Thoracic aorta (tissue), 2 donors: ENCODE data around the gene GJB4. TPM values are rescaled to one million over a fixed set of nuclear protein-coding genes. Genes with fewer than 3 reads are reported as not detected.
"Not testable (repeated sequence)": the region's sequence is repeated elsewhere in the genome, so short reads cannot be mapped to it uniquely, and the experiment has no call there.

Experiments
- ATAC-seq: fragments of 150-250 bp; one replicate; pipeline ENCODE4 v1.8.0; 2017; ENCODE audit warnings: low read depth; ENCODE audit not compliant: insufficient number of reproducible peaks, low FRiP score
- DNase-seq: peaks from one replicate; pipeline ENCODE4 v3.0.0-alpha.2; 2020; ENCODE audit warnings: low spot score
- H3K27ac ChIP-seq, 2 donors: fragments of 200-600 bp; sonication (generic); 1 replicate in 1 of 2; 2 replicates in 1 of 2; pipeline ENCODE4 v1.5.1; 2016; ENCODE audit warnings: mild to moderate bottlenecking in 2 of 2, moderate library complexity in 2 of 2
- H3K27me3 ChIP-seq: fragments of 200-600 bp; sonication (generic); replicated peaks from 2 replicates; pipeline ENCODE4 v1.6.0; 2016; ENCODE audit warnings: mild to moderate bottlenecking; ENCODE audit not compliant: insufficient read depth
- H3K36me3 ChIP-seq: fragments of 200-600 bp; sonication (generic); one replicate; pipeline ENCODE4 v1.5.1; 2016
- H3K4me1 ChIP-seq, 2 donors: fragments of 200-600 bp; sonication (generic); 1 replicate in 1 of 2; 2 replicates in 1 of 2; pipeline versions ENCODE4 v1.5.1 to v1.6.0; 2016; ENCODE audit warnings: low read depth in 2 of 2, mild to moderate bottlenecking in 1 of 2; ENCODE audit not compliant: control insufficient read depth in 1 of 2
- H3K4me3 ChIP-seq: fragments of 200-600 bp; sonication (generic); 2 replicates; pipeline ENCODE4 v1.5.1; 2016; ENCODE audit warnings: mild to moderate bottlenecking
- H3K9me3 ChIP-seq: fragments of 200-600 bp; sonication (generic); 2 replicates; pipeline ENCODE4 v1.5.1; 2016
- total RNA-seq, 2 donors: library from RNA; depleted of rRNA; stranded (reverse); fragments of >200 nt; gene quantifications; one replicate each; pipeline versions ENCODE4 v1.1.0 to v1.2.3, GENCODE V29; 2016
- TF ChIP-seq, protein P1 (sequence below): fragments of 200-600 bp; sonication (generic); IDR thresholded peaks from one replicate; pipeline ENCODE4 v1.5.1; 2019; ENCODE audit warnings: antibody characterized with exemption

GJB4 gene
- total RNA-seq, 2 donors from 2014 or later: not detected

DNA sequence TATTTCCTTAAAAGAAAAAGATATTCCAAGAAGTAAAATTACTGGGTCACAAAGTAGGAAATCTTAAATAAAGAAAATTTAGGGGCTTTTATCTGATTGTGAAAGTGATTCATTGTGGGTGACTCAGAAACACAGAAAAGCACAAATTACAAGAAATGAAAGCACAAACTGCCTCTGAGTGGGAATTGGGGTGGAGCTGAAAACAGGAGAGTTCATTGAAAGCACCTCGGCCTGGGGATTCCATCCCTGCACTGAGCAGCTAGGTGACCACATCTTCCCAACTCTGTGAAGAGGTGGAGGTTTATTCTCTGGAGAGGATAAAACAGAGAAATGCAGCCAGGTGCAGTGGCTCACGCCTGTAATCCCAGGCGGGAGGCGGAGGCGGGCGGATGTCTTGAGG is 40.7 kb downstream of the GJB4 start:
- Histone ChIP-seq H3K27ac (no peak overlapping the region), H3K27me3 (no peaks in the 10 kb centered on the region), H3K4me3 (no peak overlapping the region), H3K9me3 (no peaks in the 10 kb centered on the region), H3K36me3 (no peaks in the 10 kb centered on the region), H3K4me1 (peaks cover 0 to 17% of the 10 kb centered on the region in 2 donors)
- TF ChIP-seq, protein P1, sequence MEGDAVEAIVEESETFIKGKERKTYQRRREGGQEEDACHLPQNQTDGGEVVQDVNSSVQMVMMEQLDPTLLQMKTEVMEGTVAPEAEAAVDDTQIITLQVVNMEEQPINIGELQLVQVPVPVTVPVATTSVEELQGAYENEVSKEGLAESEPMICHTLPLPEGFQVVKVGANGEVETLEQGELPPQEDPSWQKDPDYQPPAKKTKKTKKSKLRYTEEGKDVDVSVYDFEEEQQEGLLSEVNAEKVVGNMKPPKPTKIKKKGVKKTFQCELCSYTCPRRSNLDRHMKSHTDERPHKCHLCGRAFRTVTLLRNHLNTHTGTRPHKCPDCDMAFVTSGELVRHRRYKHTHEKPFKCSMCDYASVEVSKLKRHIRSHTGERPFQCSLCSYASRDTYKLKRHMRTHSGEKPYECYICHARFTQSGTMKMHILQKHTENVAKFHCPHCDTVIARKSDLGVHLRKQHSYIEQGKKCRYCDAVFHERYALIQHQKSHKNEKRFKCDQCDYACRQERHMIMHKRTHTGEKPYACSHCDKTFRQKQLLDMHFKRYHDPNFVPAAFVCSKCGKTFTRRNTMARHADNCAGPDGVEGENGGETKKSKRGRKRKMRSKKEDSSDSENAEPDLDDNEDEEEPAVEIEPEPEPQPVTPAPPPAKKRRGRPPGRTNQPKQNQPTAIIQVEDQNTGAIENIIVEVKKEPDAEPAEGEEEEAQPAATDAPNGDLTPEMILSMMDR: no peak
- DNase-seq: no peak
- no peak for ATAC-seq

DNA sequence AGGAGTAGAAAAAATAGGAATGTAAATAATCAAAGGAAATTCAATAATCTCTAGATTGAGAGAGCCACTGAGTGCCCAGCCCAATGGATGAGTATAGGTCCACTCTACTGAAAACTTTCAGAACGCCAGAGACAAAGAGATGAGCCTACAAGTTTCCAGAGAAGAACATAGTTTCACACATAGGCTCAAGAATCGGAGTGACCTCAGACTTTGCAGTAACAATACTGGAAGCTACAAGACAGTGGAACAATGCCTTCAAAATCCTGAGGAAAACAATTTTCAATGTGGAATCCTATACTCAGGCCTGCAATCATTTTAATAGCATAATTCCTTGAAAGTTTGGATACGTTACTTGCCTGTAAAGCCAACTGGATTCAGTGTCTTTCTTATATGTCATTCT is 44.2 kb downstream of the GJB4 start:
- TF ChIP-seq, protein P1: no peak

DNA sequence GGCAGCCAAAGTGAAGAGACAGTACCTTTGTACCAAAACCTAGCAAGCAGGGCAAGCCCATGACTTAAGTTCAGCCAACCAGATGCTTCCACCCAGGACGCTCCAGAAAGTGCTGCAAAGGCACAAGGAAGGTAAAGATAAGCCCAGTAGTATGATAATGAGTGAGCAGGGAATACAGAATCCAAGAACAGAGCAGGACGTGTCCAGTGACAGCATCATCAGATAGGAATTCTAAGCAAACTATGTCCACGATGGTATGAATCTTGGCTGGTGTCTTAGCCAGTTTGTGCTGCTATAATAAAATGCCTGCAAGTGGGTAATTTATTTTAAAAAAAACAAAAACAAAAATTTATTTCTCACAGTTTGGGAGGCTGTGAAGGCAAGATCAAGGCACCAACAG is 46.9 kb downstream of the GJB4 start:
- ATAC-seq (no peak), DNase-seq (no peak)
- Histone ChIP-seq H3K36me3 (no peaks in the 10 kb centered on the region), H3K27me3 (no peaks in the 10 kb centered on the region), H3K9me3 (no peaks in the 10 kb centered on the region), H3K27ac (no peak overlapping the region), H3K4me3 (no peak overlapping the region), H3K4me1 (peaks cover 0 to 4% of the 10 kb centered on the region in 2 donors)
- TF ChIP-seq, protein P1: no peak

More for the DNA sequence above, 44.2 kb downstream of the GJB4 start:
- Histone ChIP-seq H3K27ac (no peak overlapping the region), H3K36me3 (no peaks in the 10 kb centered on the region), H3K27me3 (no peaks in the 10 kb centered on the region), H3K4me1 (peaks cover 0 to 10% of the 10 kb centered on the region in 2 donors), H3K4me3 (no peak overlapping the region), H3K9me3 (no peaks in the 10 kb centered on the region)
- DNase-seq (no peak), ATAC-seq (no peak)

DNA sequence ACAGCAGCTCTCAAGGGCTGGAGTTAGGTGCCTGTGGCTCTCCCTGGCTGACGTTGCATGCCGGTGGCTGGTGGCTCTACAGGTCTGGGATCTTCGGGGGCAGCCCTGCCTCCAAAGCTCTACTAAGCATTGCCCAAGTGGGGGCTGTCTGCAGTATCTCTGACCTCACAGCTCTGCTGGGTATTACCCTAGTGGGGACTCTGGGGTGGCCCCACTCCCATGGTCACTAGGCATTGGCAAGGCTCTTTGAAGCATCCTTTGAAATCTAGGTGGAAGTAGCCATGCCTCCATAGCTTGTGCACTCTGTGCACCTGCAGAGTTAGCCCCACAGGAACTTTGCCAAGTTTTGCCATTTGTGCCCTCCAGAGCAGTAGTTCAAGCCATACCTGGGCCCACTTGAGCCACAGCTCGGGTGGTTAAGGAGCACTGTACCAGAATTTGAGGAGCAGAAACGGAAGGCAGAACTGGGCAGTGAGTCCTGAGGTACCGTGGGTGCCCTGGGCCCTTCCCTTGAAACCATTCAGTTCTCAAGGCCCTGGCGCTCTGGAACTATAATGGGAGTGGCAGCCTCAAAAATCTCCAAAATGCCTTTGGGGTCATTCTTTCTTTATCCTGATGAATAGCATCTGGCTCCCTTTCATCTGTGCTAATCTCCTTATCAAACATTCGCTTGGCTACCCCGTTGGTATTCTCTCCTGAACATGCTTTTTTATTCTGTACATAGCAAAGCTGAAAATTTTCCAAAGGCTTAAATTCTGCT is 48.7 kb downstream of the GJB4 start:
- TF ChIP-seq, protein P1: no peak
- ATAC-seq (no peak), DNase-seq (no peak)
- Histone ChIP-seq H3K36me3 (no peaks in the 10 kb centered on the region), H3K4me3 (no peak overlapping the region), H3K27ac (no peak overlapping the region), H3K4me1 (peaks cover 2 to 4% of the 10 kb centered on the region in 2 donors), H3K9me3 (no peaks in the 10 kb centered on the region), H3K27me3 (no peaks in the 10 kb centered on the region)

DNA sequence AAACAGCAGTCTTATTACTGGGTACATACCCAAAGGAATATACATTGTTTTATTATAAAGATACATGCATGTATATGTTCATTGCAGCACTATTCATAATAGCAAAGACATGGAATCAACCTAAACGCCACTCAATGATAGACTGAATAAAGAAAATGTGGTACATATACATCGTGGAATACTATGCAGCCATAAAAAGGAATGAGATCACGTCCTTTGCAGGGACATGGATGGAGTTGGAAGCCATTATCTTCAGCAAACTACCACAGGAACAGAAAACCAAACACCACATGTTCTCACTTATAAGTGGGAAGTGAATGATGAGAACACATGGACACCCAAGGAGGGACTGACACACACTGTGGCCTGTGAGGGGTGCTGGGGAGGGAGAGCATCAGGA is 51.2 kb downstream of the GJB4 start:
- ATAC-seq: not testable (repeated sequence)

More for the DNA sequence above, 51.2 kb downstream of the GJB4 start:
- not testable (repeated sequence) for DNase-seq, H3K27me3 ChIP-seq, H3K36me3 ChIP-seq, H3K9me3 ChIP-seq, H3K27ac ChIP-seq, H3K4me3 ChIP-seq
- H3K4me1 ChIP-seq: peaks cover 13 to 16% of the 10 kb centered on the region in 2 donors

Other genes with a start within 250 kb of the GJB4 start
- gene GJB5, start 4.7 kb upstream of the GJB4 start, total RNA-seq: not detected
- gene GJB3, start 21.5 kb downstream of the GJB4 start, total RNA-seq: under 1 TPM; 0.28 to 0.54 TPM
- 10 to 100 TPM; 41.3 to 64.2 TPM for gene GJA4, start 33.3 kb downstream of the GJB4 start, total RNA-seq
- gene SMIM12, start 100.0 kb downstream of the GJB4 start, total RNA-seq: 10 to 100 TPM; 30.1 to 33.5 TPM
- gene DLGAP3, start 169.9 kb downstream of the GJB4 start, total RNA-seq: under 1 TPM; 0.14 to 0.21 TPM
- gene TMEM35B, start 225.6 kb downstream of the GJB4 start, total RNA-seq: 10 to 100 TPM; 44.5 to 47.3 TPM